Adrenal gland (tissue), 12 donors: ENCODE data around the gene PHIP. TPM values are rescaled to one million over a fixed set of nuclear protein-coding genes. Genes with fewer than 3 reads are reported as not detected.

Experiments
- DNase-seq, 7 donors: peaks; one replicate each; pipeline ENCODE4 v3.0.0-alpha.2; 2019 to 2020
- H3K27ac ChIP-seq, 5 donors: fragments of 200-600 bp; sonication (generic) in 4 of 5; 1 replicate in 3 of 5; 2 replicates in 2 of 5; pipeline versions ENCODE4 v1.5.1 to v1.8.0; 2016 to 2020; ENCODE audit warnings: mild to moderate bottlenecking in 1 of 5
- H3K27me3 ChIP-seq: fragments of 200-600 bp; 2 replicates; pipeline ENCODE4 v1.8.0; 2021
- H3K36me3 ChIP-seq, 2 donors: fragments of 200-600 bp; replicated peaks in 1 of 2; 1 replicate in 1 of 2; 2 replicates in 1 of 2; pipeline versions ENCODE4 v1.5.1 to v1.8.0; 2018 to 2022
- H3K4me1 ChIP-seq, 2 donors: fragments of 200-600 bp; replicated peaks in 1 of 2; 1 replicate in 1 of 2; 2 replicates in 1 of 2; pipeline versions ENCODE4 v1.5.1 to v1.8.0; 2018 to 2021
- H3K4me3 ChIP-seq, 4 donors: fragments of 200-600 bp; sonication (generic) in 3 of 4; one replicate each; pipeline ENCODE4 v1.5.1; 2016 to 2018
- H3K9me3 ChIP-seq, 3 donors: fragments of 200-600 bp; sonication (generic) in 1 of 3; replicated peaks in 1 of 3; 1 replicate in 2 of 3; 2 replicates in 1 of 3; pipeline versions ENCODE4 v1.5.1 to v1.8.0; 2016 to 2021
- POLR2A ChIP-seq, 2 donors: fragments of 450-650 bp; IDR thresholded peaks; one replicate each; pipeline ENCODE4 v1.6.1; 2017; ENCODE audit warnings: antibody characterized with exemption in 2 of 2, mild to moderate bottlenecking in 2 of 2, moderate library complexity in 1 of 2
- WGBS, 4 donors: extraction: QIAGEN DNeasy Blood & Tissue Kit in 2 of 4; methylation state at CpG; one replicate each; pipeline versions ENCODE4 v1.1.5 to v1.1.7; 2013 to 2017; 5-methylcytosine and 5-hydroxymethylcytosine counted together
- intact Hi-C, 2 donors: fragments of 100-400 bp; cut with DNase I; formaldehyde crosslinking; loops; one replicate each; pipeline versions ENCODE4 v1.14.1 to v1.15.0; 2022 to 2023
- polyA plus RNA-seq, 3 donors: library from polyadenylated mRNA; stranded (reverse); fragments of 200-250 nt in 2 of 3; fragments of 350-450 nt in 1 of 3; fragmentation: Illumina TruSeq in 1 of 3; extraction: RNeasy Lipid Tissue Mini Kit (QIAGEN cat#74804) in 1 of 3; gene quantifications; one replicate each; pipeline ENCODE4 v1.2.3, GENCODE V29; 2013 to 2014
- total RNA-seq, 9 donors: library from RNA; depleted of rRNA in 4 of 9; stranded (reverse); fragments of >200 nt in 4 of 9; fragments of 120-200 nt in 1 of 9; fragmentation: NEBNext Ultra II Directional in 1 of 9; extraction: Animal tissue kit (Norgen Biotek cat#: 25700) in 1 of 9; gene quantifications; one replicate each; pipeline versions ENCODE4 v1.1.0 to v1.2.4, GENCODE V29; 2013 to 2023
- TF ChIP-seq, protein P1 (sequence below), 6 experiments: fragments of 450-650 bp in 4 of 6; fragments of 200-600 bp in 2 of 6; sonication (generic) in 1 of 6; IDR thresholded peaks; 1 replicate in 5 of 6; 2 replicates in 1 of 6; pipeline versions ENCODE4 v1.5.1 to v1.8.0; 2016 to 2021; ENCODE audit warnings: antibody characterized with exemption in 6 of 6, mild to moderate bottlenecking in 2 of 6, moderate library complexity in 1 of 6
- donor health status: healthy with polysubstance abuse.
- donor health status: Bipolar disorder and iron deficiency.
- donor health status: DM: yes; HTN: yes; CAD: no.
- donor health status: DM: no; HTN: no; CAD: no.
- donor health status: DM: no; HTN: no; CAD: no.
- donor health status: DM: yes; HTN: yes; CAD: no.

PHIP gene
- total and polyA plus RNA-seq, 12 donors: 7.7 to 24.1 (median 16.8) TPM

DNA sequence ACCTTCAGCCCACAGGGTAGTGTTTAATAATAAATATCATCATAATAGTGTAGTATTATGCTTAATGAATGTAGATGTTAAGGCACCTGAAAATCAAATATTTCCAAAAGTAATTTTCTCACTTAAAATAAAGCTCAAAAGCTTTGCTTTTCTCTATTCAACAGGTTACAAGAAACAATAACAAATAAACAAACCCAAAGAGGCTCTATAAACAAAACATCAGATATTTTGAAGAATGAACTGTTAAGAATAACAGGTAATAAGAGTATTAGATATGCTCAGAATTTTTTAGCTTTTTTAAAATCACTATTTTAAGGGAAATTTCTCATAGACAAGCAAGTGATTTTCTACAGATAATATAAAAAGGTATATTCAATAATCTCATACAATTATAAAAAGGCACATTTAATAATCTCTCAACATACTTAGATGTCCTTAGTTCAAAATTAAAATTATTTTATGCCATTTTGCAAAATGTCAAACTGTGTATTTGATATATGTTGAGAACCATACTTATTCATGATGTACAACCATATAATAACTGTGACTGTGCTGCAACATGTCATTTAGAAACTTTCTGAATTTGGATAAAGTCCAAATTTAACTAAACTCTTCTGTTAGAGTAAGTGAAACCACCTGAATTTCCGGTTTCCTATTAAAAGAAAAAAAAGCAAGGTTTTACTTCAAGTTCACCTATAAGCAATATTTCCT is 35.8 kb downstream of the PHIP start:
- Histone ChIP-seq H3K27ac (no peak overlapping the region), H3K36me3 (peaks cover 0 to 26% of the 10 kb centered on the region in 2 donors), H3K9me3 (no peaks in the 10 kb centered on the region), H3K4me1 (no peaks in the 10 kb centered on the region), H3K27me3 (no peaks in the 10 kb centered on the region), H3K4me3 (no peak overlapping the region)
- DNase-seq: no peak
- intact Hi-C loops: no loop called here
- WGBS, 4 donors: 72 to 86% (median 81%) methylated on average over 1 of the region's 1 CpG
- TF ChIP-seq, protein P1, sequence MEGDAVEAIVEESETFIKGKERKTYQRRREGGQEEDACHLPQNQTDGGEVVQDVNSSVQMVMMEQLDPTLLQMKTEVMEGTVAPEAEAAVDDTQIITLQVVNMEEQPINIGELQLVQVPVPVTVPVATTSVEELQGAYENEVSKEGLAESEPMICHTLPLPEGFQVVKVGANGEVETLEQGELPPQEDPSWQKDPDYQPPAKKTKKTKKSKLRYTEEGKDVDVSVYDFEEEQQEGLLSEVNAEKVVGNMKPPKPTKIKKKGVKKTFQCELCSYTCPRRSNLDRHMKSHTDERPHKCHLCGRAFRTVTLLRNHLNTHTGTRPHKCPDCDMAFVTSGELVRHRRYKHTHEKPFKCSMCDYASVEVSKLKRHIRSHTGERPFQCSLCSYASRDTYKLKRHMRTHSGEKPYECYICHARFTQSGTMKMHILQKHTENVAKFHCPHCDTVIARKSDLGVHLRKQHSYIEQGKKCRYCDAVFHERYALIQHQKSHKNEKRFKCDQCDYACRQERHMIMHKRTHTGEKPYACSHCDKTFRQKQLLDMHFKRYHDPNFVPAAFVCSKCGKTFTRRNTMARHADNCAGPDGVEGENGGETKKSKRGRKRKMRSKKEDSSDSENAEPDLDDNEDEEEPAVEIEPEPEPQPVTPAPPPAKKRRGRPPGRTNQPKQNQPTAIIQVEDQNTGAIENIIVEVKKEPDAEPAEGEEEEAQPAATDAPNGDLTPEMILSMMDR (IDR thresholded peaks at IDR 0.05): no peak
- TF ChIP-seq POLR2A (IDR thresholded peaks at IDR 0.05): no peak

DNA sequence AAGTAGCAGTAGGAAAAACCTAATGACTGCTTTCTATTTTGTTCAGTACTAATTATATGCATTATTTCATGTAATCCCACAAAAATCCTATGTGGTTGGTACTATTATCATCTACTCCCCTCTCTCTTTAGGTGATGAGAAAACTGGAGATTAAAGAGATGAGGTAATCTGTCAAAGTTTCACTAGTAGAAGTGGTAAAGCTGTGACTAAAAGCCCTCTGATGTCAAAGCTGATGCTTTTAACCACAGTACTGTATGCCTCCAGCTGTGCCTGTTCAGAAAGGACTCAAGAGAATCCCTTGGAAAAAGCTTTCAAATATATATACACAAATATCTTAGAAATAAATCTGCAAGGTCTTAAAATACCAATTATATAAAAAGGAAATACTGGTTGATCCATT is 38.0 kb downstream of the PHIP start:
- Histone ChIP-seq H3K4me3 (no peak overlapping the region), H3K27me3 (no peaks in the 10 kb centered on the region), H3K27ac (no peak overlapping the region), H3K4me1 (no peaks in the 10 kb centered on the region), H3K9me3 (no peaks in the 10 kb centered on the region), H3K36me3 (peaks cover 0 to 30% of the 10 kb centered on the region in 2 donors)
- intact Hi-C loops: no loop called here
- DNase-seq: no peak
- TF ChIP-seq POLR2A (IDR thresholded peaks at IDR 0.05): no peak
- TF ChIP-seq, protein P1 (IDR thresholded peaks at IDR 0.05): no peak

DNA sequence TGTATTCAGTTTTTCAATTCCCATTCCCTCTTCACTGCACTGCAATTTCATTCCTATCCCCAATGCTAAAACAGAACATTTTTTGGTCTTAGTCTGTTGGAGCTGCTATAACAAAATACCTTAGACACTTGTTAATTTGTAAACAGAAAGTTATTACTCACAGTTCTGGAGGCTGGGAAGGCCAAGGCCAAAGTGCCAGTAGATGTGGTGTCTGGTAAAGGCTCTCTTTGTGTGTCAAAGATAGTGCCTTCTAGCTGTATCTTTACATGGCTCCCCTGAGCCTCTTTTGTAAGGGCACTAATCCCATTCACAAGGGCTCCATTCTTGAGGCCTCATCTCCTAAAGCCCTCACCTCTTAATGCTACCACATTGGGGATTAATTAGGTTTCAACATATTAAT is 40.0 kb downstream of the PHIP start:
- Histone ChIP-seq H3K4me3 (no peak overlapping the region), H3K27me3 (no peaks in the 10 kb centered on the region), H3K9me3 (no peaks in the 10 kb centered on the region), H3K27ac (no peak overlapping the region), H3K4me1 (no peaks in the 10 kb centered on the region), H3K36me3 (peaks cover 0 to 30% of the 10 kb centered on the region in 2 donors)
- TF ChIP-seq POLR2A (IDR thresholded peaks at IDR 0.05): no peak
- TF ChIP-seq, protein P1 (IDR thresholded peaks at IDR 0.05): no peak
- intact Hi-C loops: no loop called here
- no peak for DNase-seq

DNA sequence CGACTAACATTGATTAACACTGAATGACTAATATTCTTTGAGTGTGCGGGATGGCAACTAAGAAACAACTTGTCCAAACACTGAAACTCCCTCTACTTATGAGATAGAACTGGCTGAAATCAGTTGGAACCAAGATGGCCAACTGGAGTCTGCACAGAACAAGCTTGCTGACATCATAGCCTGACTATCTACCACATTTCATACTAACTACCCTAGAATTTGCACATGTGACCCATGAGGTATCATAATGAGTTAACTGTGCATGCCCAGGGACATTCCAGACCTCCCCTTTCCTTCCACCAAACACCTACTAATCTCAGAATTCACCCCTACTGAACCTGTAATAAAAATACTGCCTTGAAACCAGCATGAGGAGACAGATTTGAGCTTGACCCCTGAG is 43.2 kb downstream of the PHIP start:
- Histone ChIP-seq H3K36me3 (peaks cover 0 to 12% of the 10 kb centered on the region in 2 donors), H3K27me3 (no peaks in the 10 kb centered on the region), H3K4me3 (no peak overlapping the region), H3K27ac (no peak overlapping the region), H3K4me1 (peaks cover 0 to 5% of the 10 kb centered on the region in 2 donors), H3K9me3 (no peaks in the 10 kb centered on the region)
- WGBS, 4 donors: 87 to 95% (median 92%) methylated on average over 2 of the region's 2 CpGs
- no peak for TF ChIP-seq POLR2A (IDR thresholded peaks at IDR 0.05)
- TF ChIP-seq, protein P1 (IDR thresholded peaks at IDR 0.05): no peak
- intact Hi-C loops: no loop called here
- DNase-seq: no peak
